HepG2 (cell line): ENCODE data around the gene ARHGDIA. TPM values are rescaled to one million over a fixed set of nuclear protein-coding genes. Genes with fewer than 3 reads are reported as not detected.

ENCODE experiments used
- BATF2 ChIP-seq: sonication (generic); formaldehyde crosslinking; IDR thresholded peaks from 2 replicates; pipeline ENCODE4 v1.8.0; 2022; ENCODE audit warnings: mild to moderate bottlenecking, missing genetic modification reagents, moderate library complexity
- E2F5 ChIP-seq: sonication (generic); formaldehyde crosslinking; conservative IDR thresholded peaks from 2 replicates; pipeline ENCODE4 v1.4.0; 2020; ENCODE audit warnings: missing genetic modification reagents
- GABPB1 ChIP-seq: IDR thresholded peaks from 2 replicates; pipeline ENCODE4 v1.6.1; 2016; ENCODE audit warnings: mild to moderate bottlenecking, missing genetic modification reagents, moderate library complexity, missing compliant biosample characterization
- HOXA7 ChIP-seq: sonication (generic); formaldehyde crosslinking; IDR thresholded peaks from 2 replicates; pipeline ENCODE4 v1.8.1; 2022; ENCODE audit warnings: mild to moderate bottlenecking, missing genetic modification reagents, moderate library complexity
- JUN ChIP-seq: sonication (generic); formaldehyde crosslinking; IDR thresholded peaks from 2 replicates; pipeline ENCODE4 v1.4.0; 2020; ENCODE audit warnings: mild to moderate bottlenecking, missing genetic modification reagents
- KDM6A ChIP-seq: IDR thresholded peaks from 2 replicates; pipeline ENCODE4 v1.6.1; 2016; ENCODE audit warnings: low read depth
- MBNL3 ChIP-seq: fragments of 250-450 bp; sonication (Bioruptor Pico); conservative IDR thresholded peaks from 2 replicates; pipeline ENCODE4 v1.8.0; 2022; ENCODE audit warnings: mild to moderate bottlenecking, inconsistent platforms
- MED8 ChIP-seq: sonication (generic); formaldehyde crosslinking; IDR thresholded peaks from 2 replicates; pipeline ENCODE4 v1.8.1; 2023; ENCODE audit warnings: mild to moderate bottlenecking, missing genetic modification reagents; ENCODE audit not compliant: insufficient replicate concordance
- NFE2L2 ChIP-seq: fragments of 150-350 bp; IDR thresholded peaks from 2 replicates; pipeline ENCODE4 v1.6.1; 2014; ENCODE audit warnings: low read length
- RCOR2 ChIP-seq: IDR thresholded peaks from 2 replicates; pipeline ENCODE4 v1.6.1; 2016; ENCODE audit warnings: missing biosample characterization, missing genetic modification reagents
- SATB2 ChIP-seq: sonication (generic); formaldehyde crosslinking; IDR thresholded peaks from 2 replicates; pipeline ENCODE4 v1.5.0; 2020; ENCODE audit warnings: missing genetic modification reagents
- SMAD1 ChIP-seq: sonication (generic); formaldehyde crosslinking; IDR thresholded peaks from 2 replicates; pipeline ENCODE4 v1.4.0; 2020; ENCODE audit warnings: missing genetic modification reagents, low read depth, mild to moderate bottlenecking, borderline replicate concordance
- SP140L ChIP-seq: sonication (generic); formaldehyde crosslinking; IDR thresholded peaks from 2 replicates; pipeline ENCODE4 v1.4.0; 2020; ENCODE audit warnings: missing genetic modification reagents, borderline replicate concordance
- SP4 ChIP-seq: sonication (generic); formaldehyde crosslinking; IDR thresholded peaks from 2 replicates; pipeline ENCODE4 v1.8.1; 2023; ENCODE audit warnings: mild to moderate bottlenecking, missing genetic modification reagents
- SRSF1 ChIP-seq: fragments of 200-400 bp; formaldehyde crosslinking; optimal IDR thresholded peaks from 2 replicates; pipeline ENCODE3; 2017; ENCODE audit warnings: mild to moderate bottlenecking, low read depth, low read length, moderate library complexity
- TAF15 ChIP-seq: fragments of 200-400 bp; formaldehyde crosslinking; IDR thresholded peaks from one replicate; pipeline ENCODE4 v1.6.1; 2018; ENCODE audit warnings: mild to moderate bottlenecking, low read depth, low read length; ENCODE audit not compliant: poor library complexity, severe bottlenecking
- ZHX2 ChIP-seq, 2 experiments: sonication (generic) in 1 of 2; formaldehyde crosslinking in 1 of 2; IDR thresholded peaks; 2 replicates each; pipeline versions ENCODE4 v1.6.1 to v1.9.0; 2014 to 2022; ENCODE audit warnings: antibody characterized with exemption in 1 of 2, borderline replicate concordance in 1 of 2, inconsistent platforms in 1 of 2, low read depth in 1 of 2, missing genetic modification reagents in 1 of 2
- ZNF12 ChIP-seq: sonication (generic); formaldehyde crosslinking; IDR thresholded peaks from 2 replicates; pipeline ENCODE4 v1.5.0; 2020; ENCODE audit warnings: missing genetic modification reagents
- ZNF264 ChIP-seq: sonication (generic); formaldehyde crosslinking; IDR thresholded peaks from 2 replicates; pipeline ENCODE4 v1.4.0; 2020; ENCODE audit warnings: missing genetic modification reagents
- ZNF335 ChIP-seq: sonication (generic); formaldehyde crosslinking; IDR thresholded peaks from 2 replicates; pipeline ENCODE4 v1.4.0; 2020; ENCODE audit warnings: missing genetic modification reagents
- ZNF34 ChIP-seq: sonication (generic); formaldehyde crosslinking; IDR thresholded peaks from 2 replicates; pipeline ENCODE4 v1.4.0; 2020; ENCODE audit warnings: mild to moderate bottlenecking, missing genetic modification reagents, borderline replicate concordance
- ZNF556 ChIP-seq: sonication (generic); formaldehyde crosslinking; IDR thresholded peaks from 2 replicates; pipeline ENCODE4 v1.4.0; 2020; ENCODE audit warnings: mild to moderate bottlenecking, missing genetic modification reagents, borderline replicate concordance
- ZNF788 ChIP-seq: sonication (generic); formaldehyde crosslinking; IDR thresholded peaks from 2 replicates; pipeline ENCODE4 v1.5.0; 2020; ENCODE audit warnings: mild to moderate bottlenecking, missing genetic modification reagents, borderline replicate concordance
- polyA plus RNA-seq, 8 experiments: library from polyadenylated mRNA; depleted of rRNA in 3 of 8; stranded (reverse) in 7 of 8; unstranded in 1 of 8; fragments of >200 nt; fragmentation: Illumina TruSeq in 4 of 8; extraction: Trizol in 4 of 8; gene quantifications; 2 replicates each; pipeline versions ENCODE4 v1.2.1 to v1.2.3, GENCODE V29; 2011 to 2016; ENCODE audit warnings: low read depth in 4 of 8, missing spikeins in 1 of 8, mixed read lengths in 1 of 8; ENCODE audit not compliant: insufficient read depth in 1 of 8
- total RNA-seq, 5 experiments: library from RNA; depleted of rRNA; stranded (reverse); fragments of >200 nt; fragmentation: Illumina TruSeq; extraction: Trizol; gene quantifications; 2 replicates each; pipeline ENCODE4 v1.2.3, GENCODE V29; 2016; ENCODE audit warnings: low read depth in 1 of 5

Gene ARHGDIA
- total and polyA plus RNA-seq, 2 of the 13 experiments (the other 11 are each of a cell fraction or from before 2014, with no cell fraction given) = 40.0 to 64.0 TPM

GRCh38 chr17:81867991-81868673, 3.0 kb downstream of the ARHGDIA start (continued):
- TF ChIP-seq ZHX2 (IDR thresholded peaks at IDR 0.05; ENCODE audit: low read depth) (0 out of 2 replicates have a peak, but pooled peaks have one; percentile 38), ZHX2 (CRISPR knock-in tag; IDR thresholded peaks at IDR 0.05; ENCODE audit: borderline replicate concordance) (no peak), ZNF335 (CRISPR knock-in tag) (no peak; the same call in 1 of the 2 replicates), TAF15 (peak; percentile 52), GABPB1 (CRISPR knock-in tag) (peak; percentile 31; the same call in 1 of the 2 replicates), SRSF1 (peak; percentile 31), ZNF556 (0 out of 2 replicates have a peak, but pooled peaks have one; percentile 19), ZNF264 (CRISPR knock-in tag) (no peak), ZNF788 (peak; percentile 57; the same call in 1 of the 2 replicates), BATF2 (CRISPR knock-in tag) (no peak; the same call in 1 of the 2 replicates), HOXA7 (CRISPR knock-in tag) (0 out of 2 replicates have a peak, but pooled peaks have one; percentile 54), ZNF34 (CRISPR knock-in tag) (peak; percentile 72; the same call in 1 of the 2 replicates), SMAD1 (CRISPR knock-in tag) (0 out of 2 replicates have a peak, but pooled peaks have one; percentile 24), E2F5 (no peak; the same call in 1 of the 2 replicates), NFE2L2 (no peak), SATB2 (CRISPR knock-in tag) (no peak), ZNF12 (CRISPR knock-in tag) (no peak), SP140L (CRISPR knock-in tag) (no peak), MBNL3 (CRISPR knock-in tag) (no peak), JUN (CRISPR knock-in tag) (no peak), MED8 (no peak), KDM6A (no peak), SP4 (CRISPR knock-in tag) (peak; percentile 21; the same call in 1 of the 2 replicates), RCOR2 (CRISPR knock-in tag) (no peak)
